ENCODE results near the gene CASZ1. TPM values are rescaled to one million over a fixed set of nuclear protein-coding genes. Genes with fewer than 3 reads are reported as not detected.

CASZ1 gene
- polyA plus RNA-seq, 1 experiment, result 0.06 TPM

- no peaks in the 10 kb centered on the region for H3K27me3 ChIP-seq (ENCODE audit: control insufficient read depth, insufficient read depth, low read length)
- no peak overlapping the region for H3K4me3 ChIP-seq (ENCODE audit: low read depth, low read length)
- POLR2A ChIA-PET, result no interaction called here
- H3K27ac ChIP-seq (ENCODE audit: low read depth, low read length), result no peak overlapping the region
- H3K9me3 ChIP-seq (ENCODE audit: control insufficient read depth, insufficient read depth, low read length), result no peaks in the 10 kb centered on the region
- DNase-seq (ENCODE audit: low read depth, low spot score), result no peak
- TF ChIP-seq, protein P1, sequence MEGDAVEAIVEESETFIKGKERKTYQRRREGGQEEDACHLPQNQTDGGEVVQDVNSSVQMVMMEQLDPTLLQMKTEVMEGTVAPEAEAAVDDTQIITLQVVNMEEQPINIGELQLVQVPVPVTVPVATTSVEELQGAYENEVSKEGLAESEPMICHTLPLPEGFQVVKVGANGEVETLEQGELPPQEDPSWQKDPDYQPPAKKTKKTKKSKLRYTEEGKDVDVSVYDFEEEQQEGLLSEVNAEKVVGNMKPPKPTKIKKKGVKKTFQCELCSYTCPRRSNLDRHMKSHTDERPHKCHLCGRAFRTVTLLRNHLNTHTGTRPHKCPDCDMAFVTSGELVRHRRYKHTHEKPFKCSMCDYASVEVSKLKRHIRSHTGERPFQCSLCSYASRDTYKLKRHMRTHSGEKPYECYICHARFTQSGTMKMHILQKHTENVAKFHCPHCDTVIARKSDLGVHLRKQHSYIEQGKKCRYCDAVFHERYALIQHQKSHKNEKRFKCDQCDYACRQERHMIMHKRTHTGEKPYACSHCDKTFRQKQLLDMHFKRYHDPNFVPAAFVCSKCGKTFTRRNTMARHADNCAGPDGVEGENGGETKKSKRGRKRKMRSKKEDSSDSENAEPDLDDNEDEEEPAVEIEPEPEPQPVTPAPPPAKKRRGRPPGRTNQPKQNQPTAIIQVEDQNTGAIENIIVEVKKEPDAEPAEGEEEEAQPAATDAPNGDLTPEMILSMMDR (IDR thresholded peaks at IDR 0.05; ENCODE audit: low read depth, low read length), result no peak
- CTCF ChIA-PET, result no interaction called here
These were observed 173.3 kb downstream of the CASZ1 start for GRCh38 chr1:10622910-10623685.

DNA sequence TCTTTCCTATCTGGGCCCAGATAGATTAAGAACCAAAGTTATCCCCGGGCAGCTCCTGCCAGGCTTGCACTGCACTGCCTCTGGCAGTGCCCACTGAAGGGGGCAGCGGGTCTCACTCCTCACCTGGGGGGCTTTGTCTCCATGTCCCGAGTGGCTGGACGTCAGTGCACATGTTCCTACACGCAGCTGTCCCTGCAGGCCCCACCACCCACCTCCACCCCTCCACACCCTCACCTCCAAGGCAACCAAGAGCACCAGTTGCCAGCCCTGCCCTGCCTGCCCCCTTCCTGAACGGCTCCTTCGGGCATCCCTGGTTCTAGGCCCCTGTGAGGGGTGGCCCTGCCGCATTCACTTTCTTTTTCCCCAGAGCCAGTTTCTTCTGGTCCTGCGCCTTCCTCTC is 174.5 kb downstream of the CASZ1 start:
- H3K27me3 ChIP-seq (ENCODE audit: control insufficient read depth, insufficient read depth, low read length), result no peaks in the 10 kb centered on the region
- CTCF ChIA-PET, result no interaction called here
- POLR2A ChIA-PET, result no interaction called here
- no peaks in the 10 kb centered on the region for H3K9me3 ChIP-seq (ENCODE audit: control insufficient read depth, insufficient read depth, low read length)
- TF ChIP-seq, protein P1 (IDR thresholded peaks at IDR 0.05; ENCODE audit: low read depth, low read length), result no peak
- H3K27ac ChIP-seq (ENCODE audit: low read depth, low read length), result no peak overlapping the region
- H3K4me3 ChIP-seq (ENCODE audit: low read depth, low read length), result no peak overlapping the region
- DNase-seq (ENCODE audit: low read depth, low spot score), result no peak

- H3K9me3 ChIP-seq (ENCODE audit: control insufficient read depth, insufficient read depth, low read length), result no peaks in the 10 kb centered on the region
- DNase-seq (ENCODE audit: low read depth, low spot score), result no peak
- no peak overlapping the region for H3K27ac ChIP-seq (ENCODE audit: low read depth, low read length)
- ChIA-PET POLR2A (no interaction called here), CTCF (no interaction called here)
- H3K4me3 ChIP-seq (ENCODE audit: low read depth, low read length), result no peak overlapping the region
- TF ChIP-seq, protein P1 (IDR thresholded peaks at IDR 0.05; ENCODE audit: low read depth, low read length), result no peak
- H3K27me3 ChIP-seq (ENCODE audit: control insufficient read depth, insufficient read depth, low read length), result no peaks in the 10 kb centered on the region
These were observed 175.7 kb downstream of the CASZ1 start for GRCh38 chr1:10620776-10621175.

GRCh38 chr1:10617931-10618885 is 178.2 kb downstream of the CASZ1 start:
- DNase-seq (ENCODE audit: low read depth, low spot score), result no peak
- Histone ChIP-seq H3K27me3 (ENCODE audit: control insufficient read depth, insufficient read depth, low read length) (no peaks in the 10 kb centered on the region), H3K27ac (ENCODE audit: low read depth, low read length) (no peak overlapping the region), H3K9me3 (ENCODE audit: control insufficient read depth, insufficient read depth, low read length) (no peaks in the 10 kb centered on the region), H3K4me3 (ENCODE audit: low read depth, low read length) (no peak overlapping the region)
- POLR2A ChIA-PET, result interaction anchor here (0.6 to 0.7 kb wide), 2 partner anchors 172 to 176 kb away, joined by 3 read pairs; no protein-coding TSS in a partner anchor
- TF ChIP-seq, protein P1 (IDR thresholded peaks at IDR 0.05; ENCODE audit: low read depth, low read length), result no peak
- CTCF ChIA-PET, result no interaction called here

- DNase-seq (ENCODE audit: low read depth, low spot score), result no peak
- ChIA-PET POLR2A (no interaction called here), CTCF (no interaction called here)
- no peaks in the 10 kb centered on the region for H3K27me3 ChIP-seq (ENCODE audit: control insufficient read depth, insufficient read depth, low read length)
- no peak overlapping the region for H3K4me3 ChIP-seq (ENCODE audit: low read depth, low read length)
- H3K27ac ChIP-seq (ENCODE audit: low read depth, low read length), result no peak overlapping the region
- no peaks in the 10 kb centered on the region for H3K9me3 ChIP-seq (ENCODE audit: control insufficient read depth, insufficient read depth, low read length)
- TF ChIP-seq, protein P1 (IDR thresholded peaks at IDR 0.05; ENCODE audit: low read depth, low read length), result no peak
These were observed 179.1 kb downstream of the CASZ1 start for GRCh38 chr1:10617318-10617717.
